ENCODE results near the gene ULK2.

The ULK2 gene

GRCh38 chr17:19867329-19868078 is at the start of gene ULK2:
Gene ULK2 (minus strand): TSS chr17:19867936. CDS start chr17:19867417, 519 bp downstream.
- peak; percentile 75 for DNase-seq (ENCODE audit: low read depth)

DNA sequence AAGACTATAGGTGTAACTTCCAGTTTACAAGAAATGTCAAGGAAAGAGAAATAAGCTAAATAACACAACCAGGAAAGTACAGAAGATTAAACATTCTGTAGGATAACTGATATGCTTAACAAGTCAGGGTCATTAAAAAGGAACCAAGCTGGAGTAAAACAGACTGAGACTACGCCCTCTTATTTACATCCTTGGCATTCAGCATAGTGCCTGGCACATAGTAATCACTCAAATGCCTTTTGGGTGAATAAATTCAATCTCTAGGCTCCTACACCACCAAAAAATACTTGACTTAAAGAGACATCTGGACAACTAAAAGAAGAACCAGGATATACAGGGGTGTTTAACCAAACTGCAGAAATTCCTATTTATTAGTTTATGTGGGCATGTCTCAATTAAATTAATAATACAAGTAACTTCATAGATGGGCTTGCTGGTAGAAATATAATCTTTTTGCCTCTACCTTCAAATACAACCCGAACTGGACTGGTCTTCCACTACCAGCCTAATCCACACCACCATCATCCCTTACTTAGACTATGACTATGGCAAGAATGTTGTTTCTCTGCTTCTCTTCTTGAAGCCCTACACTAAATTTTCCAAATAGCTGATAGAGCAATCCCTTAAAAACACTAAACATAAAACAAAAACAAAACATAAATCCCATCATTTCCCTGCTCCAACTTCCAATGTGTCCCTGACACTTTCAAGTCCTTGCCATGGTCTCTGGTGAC is 47.7 kb upstream of the ULK2 start:
- DNase-seq (ENCODE audit: low read depth), result no peak
- H3K4me3 ChIP-seq (ENCODE audit: low read length), result no peak overlapping the region
- TF ChIP-seq CTCF (IDR thresholded peaks at IDR 0.05; ENCODE audit: insufficient read depth, low read depth, low read length, missing control alignments), result no peak

More at GRCh38 chr17:19867329-19868078, at the start of gene ULK2:
- no peak for TF ChIP-seq CTCF (IDR thresholded peaks at IDR 0.05; ENCODE audit: insufficient read depth, low read depth, low read length, missing control alignments)
- H3K4me3 ChIP-seq (ENCODE audit: low read length), result peak within 1 kb of the TSS; percentile 75

GRCh38 chr17:19911033-19911432 is 43.3 kb upstream of the ULK2 start:
- H3K4me3 ChIP-seq (ENCODE audit: low read length), result no peak overlapping the region
- DNase-seq (ENCODE audit: low read depth), result no peak
- TF ChIP-seq CTCF (IDR thresholded peaks at IDR 0.05; ENCODE audit: insufficient read depth, low read depth, low read length, missing control alignments), result no peak

- TF ChIP-seq CTCF (IDR thresholded peaks at IDR 0.05; ENCODE audit: insufficient read depth, low read depth, low read length, missing control alignments), result no peak
- no peak for DNase-seq (ENCODE audit: low read depth)
- no peak overlapping the region for H3K4me3 ChIP-seq (ENCODE audit: low read length)
These were observed 41.4 kb upstream of the ULK2 start for GRCh38 chr17:19909139-19909538.

DNA sequence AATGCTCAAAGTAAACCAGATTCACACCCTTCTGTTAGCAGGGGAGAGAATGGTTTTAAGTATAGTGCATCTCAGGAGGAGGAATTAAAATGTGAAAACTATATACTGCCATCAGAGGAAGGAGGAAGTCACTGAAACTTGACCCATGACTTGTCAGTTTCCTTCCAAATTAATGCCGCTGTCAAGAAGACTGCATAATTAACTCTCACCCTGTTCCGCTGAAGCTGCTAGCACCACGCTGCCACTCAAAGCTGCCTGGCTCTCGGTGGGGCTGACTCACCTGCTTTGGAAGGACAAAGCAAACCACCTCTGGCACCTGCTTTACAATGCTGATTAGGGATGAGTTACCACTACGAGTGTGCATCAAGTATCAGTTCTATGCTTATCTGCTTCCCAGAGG is 37.8 kb upstream of the ULK2 start:
- H3K4me3 ChIP-seq (ENCODE audit: low read length), result no peak overlapping the region
- DNase-seq (ENCODE audit: low read depth), result peak; percentile 17

GRCh38 chr17:19904924-19905323 is 37.2 kb upstream of the ULK2 start:
- DNase-seq (ENCODE audit: low read depth), result no peak

More for the DNA sequence above, 37.8 kb upstream of the ULK2 start:
- TF ChIP-seq CTCF (IDR thresholded peaks at IDR 0.05; ENCODE audit: insufficient read depth, low read depth, low read length, missing control alignments), result no peak

More at GRCh38 chr17:19904924-19905323, 37.2 kb upstream of the ULK2 start:
- no peak for TF ChIP-seq CTCF (IDR thresholded peaks at IDR 0.05; ENCODE audit: insufficient read depth, low read depth, low read length, missing control alignments)
- no peak overlapping the region for H3K4me3 ChIP-seq (ENCODE audit: low read length)
